Esophagus muscularis mucosa (tissue), 4 donors: ENCODE results near the gene LMF1. TPM values are rescaled to one million over a fixed set of nuclear protein-coding genes. Genes with fewer than 3 reads are reported as not detected.

ENCODE experiments used
- DNase-seq: peaks from one replicate; pipeline ENCODE4 v3.0.0-alpha.2; 2017; ENCODE audit errors: extremely low spot score
- H3K27ac ChIP-seq, 4 donors: fragments of 200-600 bp; sonication (generic); replicated peaks in 1 of 4; 1 replicate in 3 of 4; 2 replicates in 1 of 4; pipeline ENCODE4 v1.5.1; 2016 to 2019; ENCODE audit warnings: mild to moderate bottlenecking in 1 of 4
- H3K27me3 ChIP-seq, 4 donors: fragments of 200-600 bp; sonication (generic); one replicate each; pipeline versions ENCODE4 v1.5.1 to v1.6.0; 2016 to 2019
- H3K36me3 ChIP-seq, 4 donors: fragments of 200-600 bp; sonication (generic); one replicate each; pipeline ENCODE4 v1.5.1; 2016 to 2019
- H3K4me1 ChIP-seq, 4 donors: fragments of 200-600 bp; sonication (generic); one replicate each; pipeline ENCODE4 v1.5.1; 2016 to 2019
- H3K4me3 ChIP-seq, 4 donors: fragments of 200-600 bp; sonication (generic); 1 replicate in 2 of 4; 2 replicates in 2 of 4; pipeline ENCODE4 v1.5.1; 2016 to 2019; ENCODE audit warnings: mild to moderate bottlenecking in 4 of 4, moderate library complexity in 1 of 4
- H3K9me3 ChIP-seq, 4 donors: fragments of 200-600 bp; sonication (generic); 1 replicate in 3 of 4; 2 replicates in 1 of 4; pipeline ENCODE4 v1.5.1; 2016 to 2019
- CTCF ChIP-seq, 3 experiments: fragments of 200-600 bp in 2 of 3; fragments of 450-650 bp in 1 of 3; sonication (generic) in 2 of 3; IDR thresholded peaks; one replicate each; pipeline ENCODE4 v1.5.1; 2017 to 2019; ENCODE audit warnings: antibody characterized with exemption in 3 of 3, mild to moderate bottlenecking in 2 of 3, moderate library complexity in 1 of 3
- EP300 ChIP-seq: sonication (generic); formaldehyde crosslinking; IDR thresholded peaks from one replicate; pipeline ENCODE4 v1.6.1; 2017; ENCODE audit warnings: antibody characterized with exemption
- POLR2A ChIP-seq: fragments of 450-650 bp; IDR thresholded peaks from one replicate; pipeline ENCODE4 v1.6.1; 2017; ENCODE audit warnings: antibody characterized with exemption, moderate library complexity, mild to moderate bottlenecking, low read depth
- POLR2AphosphoS5 ChIP-seq, 2 donors: sonication (generic); formaldehyde crosslinking; IDR thresholded peaks; one replicate each; pipeline ENCODE4 v1.6.1; 2017; ENCODE audit warnings: antibody characterized with exemption in 2 of 2
- WGBS: methylation state at CpG from one replicate; pipeline ENCODE4 v1.1.5; 2018; 5-methylcytosine and 5-hydroxymethylcytosine counted together
- intact Hi-C: fragments of 100-400 bp; cut with DNase I; formaldehyde crosslinking; loops from one replicate; pipeline ENCODE4 v1.15.1; 2023
- total RNA-seq, 4 donors: library from RNA; depleted of rRNA; stranded (reverse); fragments of >200 nt; gene quantifications; one replicate each; pipeline versions ENCODE4 v1.1.0 to v1.2.1, GENCODE V29; 2016

LMF1 gene
- total RNA-seq, 4 donors from 2014 or later, result 14.5 to 32.0 (median 23.8) TPM

- intact Hi-C loops, result no loop called here
- H3K4me1 ChIP-seq, result no peaks in the 10 kb centered on the region
- no peak overlapping the region for H3K27ac ChIP-seq
- H3K9me3 ChIP-seq, result no peaks in the 10 kb centered on the region
- no peak for DNase-seq
- H3K27me3 ChIP-seq, result no peaks in the 10 kb centered on the region
- no peak for TF ChIP-seq POLR2A
- TF ChIP-seq POLR2AphosphoS5 (IDR thresholded peaks at IDR 0.05), result no peak
- TF ChIP-seq CTCF (IDR thresholded peaks at IDR 0.05), result no peak
- no peak for TF ChIP-seq EP300
- 87% methylated on average over 24 of the region's 30 CpGs for WGBS
- H3K36me3 ChIP-seq, result peaks cover 3 to 86% (median 39%) of the 10 kb centered on the region in 4 donors
- no peak overlapping the region for H3K4me3 ChIP-seq
Measured at GRCh38 chr16:875182-876040, 95.4 kb downstream of the LMF1 start.

GRCh38 chr16:874366-875181 lies 96.2 kb downstream of the LMF1 start:
- TF ChIP-seq EP300 (no peak), POLR2AphosphoS5 (IDR thresholded peaks at IDR 0.05) (no peak), CTCF (IDR thresholded peaks at IDR 0.05) (no peak), POLR2A (no peak)
- Histone ChIP-seq H3K27me3 (no peaks in the 10 kb centered on the region), H3K4me1 (no peaks in the 10 kb centered on the region), H3K9me3 (no peaks in the 10 kb centered on the region), H3K36me3 (peaks cover 3 to 94% (median 42%) of the 10 kb centered on the region in 4 donors), H3K27ac (no peak overlapping the region), H3K4me3 (no peak overlapping the region)
- DNase-seq, result no peak
- WGBS, result 86% methylated on average over 42 of the region's 48 CpGs
- intact Hi-C loops, result no loop called here

- Histone ChIP-seq H3K4me1 (no peaks in the 10 kb centered on the region), H3K4me3 (no peak overlapping the region), H3K27me3 (no peaks in the 10 kb centered on the region), H3K27ac (no peak overlapping the region), H3K36me3 (peaks cover 3 to 94% (median 42%) of the 10 kb centered on the region in 4 donors), H3K9me3 (no peaks in the 10 kb centered on the region)
- TF ChIP-seq EP300 (no peak), POLR2A (no peak), POLR2AphosphoS5 (IDR thresholded peaks at IDR 0.05) (no peak), CTCF (IDR thresholded peaks at IDR 0.05) (no peak)
- WGBS, result 87% methylated on average over 20 of the region's 22 CpGs
- DNase-seq, result no peak
- intact Hi-C loops, result no loop called here
Measured at GRCh38 chr16:873889-874288, 96.9 kb downstream of the LMF1 start.

- Histone ChIP-seq H3K4me1 (no peaks in the 10 kb centered on the region), H3K4me3 (no peak overlapping the region), H3K27ac (no peak overlapping the region), H3K27me3 (no peaks in the 10 kb centered on the region), H3K9me3 (no peaks in the 10 kb centered on the region), H3K36me3 (peaks cover 3 to 95% (median 45%) of the 10 kb centered on the region in 4 donors)
- TF ChIP-seq POLR2A (no peak), EP300 (no peak), POLR2AphosphoS5 (IDR thresholded peaks at IDR 0.05) (no peak), CTCF (IDR thresholded peaks at IDR 0.05) (no peak)
- no peak for DNase-seq
- intact Hi-C loops, result no loop called here
- WGBS, result 79% methylated on average over 11 of the region's 29 CpGs
Measured at GRCh38 chr16:873243-873661, 97.5 kb downstream of the LMF1 start.
